ENCODE data around the gene LRRC26. TPM values are rescaled to one million over a fixed set of nuclear protein-coding genes. Genes with fewer than 3 reads are reported as not detected.

The LRRC26 gene
- total and polyA plus RNA-seq, 2 of the 13 experiments (the other 11 are each of a cell fraction or from before 2014, with no cell fraction given): not detected

GRCh38 chr9:137169896-137170358 lies at the start of gene LRRC26 (continued):
- TF ChIP-seq, protein P1, sequence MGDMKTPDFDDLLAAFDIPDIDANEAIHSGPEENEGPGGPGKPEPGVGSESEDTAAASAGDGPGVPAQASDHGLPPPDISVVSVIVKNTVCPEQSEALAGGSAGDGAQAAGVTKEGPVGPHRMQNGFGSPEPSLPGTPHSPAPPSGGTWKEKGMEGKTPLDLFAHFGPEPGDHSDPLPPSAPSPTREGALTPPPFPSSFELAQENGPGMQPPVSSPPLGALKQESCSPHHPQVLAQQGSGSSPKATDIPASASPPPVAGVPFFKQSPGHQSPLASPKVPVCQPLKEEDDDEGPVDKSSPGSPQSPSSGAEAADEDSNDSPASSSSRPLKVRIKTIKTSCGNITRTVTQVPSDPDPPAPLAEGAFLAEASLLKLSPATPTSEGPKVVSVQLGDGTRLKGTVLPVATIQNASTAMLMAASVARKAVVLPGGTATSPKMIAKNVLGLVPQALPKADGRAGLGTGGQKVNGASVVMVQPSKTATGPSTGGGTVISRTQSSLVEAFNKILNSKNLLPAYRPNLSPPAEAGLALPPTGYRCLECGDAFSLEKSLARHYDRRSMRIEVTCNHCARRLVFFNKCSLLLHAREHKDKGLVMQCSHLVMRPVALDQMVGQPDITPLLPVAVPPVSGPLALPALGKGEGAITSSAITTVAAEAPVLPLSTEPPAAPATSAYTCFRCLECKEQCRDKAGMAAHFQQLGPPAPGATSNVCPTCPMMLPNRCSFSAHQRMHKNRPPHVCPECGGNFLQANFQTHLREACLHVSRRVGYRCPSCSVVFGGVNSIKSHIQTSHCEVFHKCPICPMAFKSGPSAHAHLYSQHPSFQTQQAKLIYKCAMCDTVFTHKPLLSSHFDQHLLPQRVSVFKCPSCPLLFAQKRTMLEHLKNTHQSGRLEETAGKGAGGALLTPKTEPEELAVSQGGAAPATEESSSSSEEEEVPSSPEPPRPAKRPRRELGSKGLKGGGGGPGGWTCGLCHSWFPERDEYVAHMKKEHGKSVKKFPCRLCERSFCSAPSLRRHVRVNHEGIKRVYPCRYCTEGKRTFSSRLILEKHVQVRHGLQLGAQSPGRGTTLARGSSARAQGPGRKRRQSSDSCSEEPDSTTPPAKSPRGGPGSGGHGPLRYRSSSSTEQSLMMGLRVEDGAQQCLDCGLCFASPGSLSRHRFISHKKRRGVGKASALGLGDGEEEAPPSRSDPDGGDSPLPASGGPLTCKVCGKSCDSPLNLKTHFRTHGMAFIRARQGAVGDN (CRISPR knock-in tag; IDR thresholded peaks at IDR 0.05): peak; percentile 38; the same call in 1 of the 2 replicates
- TF ChIP-seq REPIN1 (CRISPR knock-in tag; IDR thresholded peaks at IDR 0.05; ENCODE audit: borderline replicate concordance, low read depth) (no peak), IRX3 (CRISPR knock-in tag; IDR thresholded peaks at IDR 0.05; ENCODE audit: borderline replicate concordance, low read depth) (no peak), SNAI1 (CRISPR knock-in tag; IDR thresholded peaks at IDR 0.05; ENCODE audit: borderline replicate concordance) (no peak), MXD4 (CRISPR knock-in tag; IDR thresholded peaks at IDR 0.05) (no peak), ZBTB8A (CRISPR knock-in tag; IDR thresholded peaks at IDR 0.05; ENCODE audit: borderline replicate concordance, low read depth) (no peak), ZSCAN21 (CRISPR knock-in tag; IDR thresholded peaks at IDR 0.05; ENCODE audit: borderline replicate concordance) (0 out of 2 replicates have a peak, but pooled peaks have one; percentile 0), ZNF354B (CRISPR knock-in tag; IDR thresholded peaks at IDR 0.05) (no peak), NFE2 (CRISPR knock-in tag; IDR thresholded peaks at IDR 0.05) (no peak), MAFK (conservative IDR thresholded peaks at IDR 0.05 in 1 of 2, IDR thresholded peaks at IDR 0.05 in 1 of 2; ENCODE audit: low read length in 2 of 2) (no peak), ZNF121 (CRISPR knock-in tag; IDR thresholded peaks at IDR 0.05) (no peak)
- TF ChIP-seq, protein P2, sequence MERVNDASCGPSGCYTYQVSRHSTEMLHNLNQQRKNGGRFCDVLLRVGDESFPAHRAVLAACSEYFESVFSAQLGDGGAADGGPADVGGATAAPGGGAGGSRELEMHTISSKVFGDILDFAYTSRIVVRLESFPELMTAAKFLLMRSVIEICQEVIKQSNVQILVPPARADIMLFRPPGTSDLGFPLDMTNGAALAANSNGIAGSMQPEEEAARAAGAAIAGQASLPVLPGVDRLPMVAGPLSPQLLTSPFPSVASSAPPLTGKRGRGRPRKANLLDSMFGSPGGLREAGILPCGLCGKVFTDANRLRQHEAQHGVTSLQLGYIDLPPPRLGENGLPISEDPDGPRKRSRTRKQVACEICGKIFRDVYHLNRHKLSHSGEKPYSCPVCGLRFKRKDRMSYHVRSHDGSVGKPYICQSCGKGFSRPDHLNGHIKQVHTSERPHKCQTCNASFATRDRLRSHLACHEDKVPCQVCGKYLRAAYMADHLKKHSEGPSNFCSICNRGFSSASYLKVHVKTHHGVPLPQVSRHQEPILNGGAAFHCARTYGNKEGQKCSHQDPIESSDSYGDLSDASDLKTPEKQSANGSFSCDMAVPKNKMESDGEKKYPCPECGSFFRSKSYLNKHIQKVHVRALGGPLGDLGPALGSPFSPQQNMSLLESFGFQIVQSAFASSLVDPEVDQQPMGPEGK (CRISPR knock-in tag; IDR thresholded peaks at IDR 0.05): 0 out of 2 replicates have a peak, but pooled peaks have one; percentile 21

Data from HepG2 (cell line).